HG03469 (cell line): ENCODE data around the gene PDE3B.

Experiments used
- ATAC-seq: cut with Tn5 transposase; IDR thresholded peaks from one replicate; pipeline ENCODE4 v1.9.1; 2021; ENCODE audit warnings: mild to moderate bottlenecking, moderate library complexity, moderate number of reproducible peaks; ENCODE audit not compliant: unreplicated experiment

The PDE3B gene

DNA sequence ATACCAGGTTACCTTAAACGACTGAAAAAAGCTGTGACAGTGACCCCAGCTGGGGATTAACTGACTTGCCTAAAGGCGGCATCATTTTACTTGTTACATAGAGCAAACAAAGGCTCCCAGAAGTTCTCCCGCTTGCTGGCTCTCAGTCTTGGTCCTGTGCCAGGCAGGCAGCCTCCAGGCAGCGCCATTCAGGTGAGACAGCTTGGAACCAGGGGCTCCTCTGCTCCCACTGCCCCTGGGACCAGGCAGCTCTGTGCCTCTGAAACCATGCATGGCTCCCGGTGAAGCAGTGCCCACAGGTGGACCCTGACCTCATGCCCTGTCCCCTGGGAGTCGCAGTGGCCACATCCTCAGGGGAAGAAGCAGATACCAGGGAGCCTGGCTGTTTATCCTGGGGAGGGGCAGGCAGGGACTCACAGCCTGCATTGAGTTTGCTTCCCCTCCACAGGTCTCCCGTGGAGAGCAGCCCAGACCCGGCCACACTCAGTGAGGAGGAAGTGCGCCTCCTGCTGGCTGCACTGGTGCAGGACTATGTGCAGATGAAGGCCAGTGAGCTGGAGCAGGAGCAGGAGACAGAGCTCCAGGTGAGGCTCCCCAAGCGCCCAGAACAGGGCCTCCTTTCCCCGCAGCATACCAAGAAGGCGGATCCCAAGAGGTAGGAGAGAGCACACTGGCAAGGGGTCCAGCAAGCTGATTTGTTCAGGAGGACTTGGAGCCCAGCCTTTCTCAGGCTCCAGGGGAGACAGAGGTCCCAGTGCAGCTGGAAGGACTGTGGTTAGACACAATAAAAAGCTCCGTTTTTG is 264.0 kb downstream of the PDE3B start:
- ATAC-seq, result peak; percentile 39

DNA sequence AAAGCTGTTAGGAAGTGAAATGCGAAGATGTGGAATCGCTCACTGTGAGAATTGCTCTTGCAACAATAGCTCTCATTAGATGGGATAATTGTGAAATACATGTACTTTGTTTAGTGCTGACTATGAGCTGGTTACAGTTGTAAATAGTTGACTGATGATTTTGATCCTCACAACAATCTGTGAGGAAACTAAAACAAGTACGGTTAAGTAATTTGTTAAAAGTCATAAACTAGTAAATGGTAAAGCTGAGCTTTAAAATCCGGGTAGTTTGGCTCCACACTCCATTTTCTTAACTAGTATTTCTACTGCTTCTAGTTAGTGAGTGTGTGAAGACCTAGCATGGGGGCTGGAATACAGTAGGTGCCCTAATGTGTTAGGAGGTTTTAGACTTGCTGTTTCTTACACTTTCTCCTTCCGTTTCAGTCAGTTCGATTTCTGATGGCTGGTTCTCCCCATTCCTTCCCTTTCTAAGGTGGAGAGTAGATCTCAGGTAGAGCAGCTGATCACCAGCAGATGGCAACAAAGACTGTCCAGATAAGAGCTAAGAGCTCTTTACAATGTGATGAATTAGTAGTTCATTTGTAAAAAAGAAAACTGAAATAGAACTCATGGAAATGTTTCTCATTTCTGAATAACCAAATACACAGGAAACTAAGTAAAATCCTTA is 264.7 kb downstream of the PDE3B start:
- ATAC-seq, result no peak

DNA sequence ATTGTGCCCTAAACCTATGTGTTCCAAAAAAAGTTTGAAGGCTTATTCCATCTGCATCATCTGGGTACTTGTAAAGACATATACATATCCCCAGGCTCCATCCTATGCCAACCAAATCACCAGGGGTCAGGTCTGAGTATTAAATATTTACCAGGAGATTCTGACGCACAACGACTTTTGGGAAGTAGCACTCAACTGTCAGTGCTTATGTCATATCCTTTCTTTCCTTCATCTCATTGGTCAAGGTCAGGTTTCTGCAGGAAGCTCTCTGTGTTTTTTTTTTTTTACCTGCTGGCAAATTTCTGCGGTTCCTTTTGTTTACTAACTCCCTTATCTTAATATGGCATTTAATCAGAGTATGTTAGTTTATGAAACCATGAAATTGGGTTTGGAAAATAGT is 270.9 kb downstream of the PDE3B start:
- ATAC-seq, result no peak

DNA sequence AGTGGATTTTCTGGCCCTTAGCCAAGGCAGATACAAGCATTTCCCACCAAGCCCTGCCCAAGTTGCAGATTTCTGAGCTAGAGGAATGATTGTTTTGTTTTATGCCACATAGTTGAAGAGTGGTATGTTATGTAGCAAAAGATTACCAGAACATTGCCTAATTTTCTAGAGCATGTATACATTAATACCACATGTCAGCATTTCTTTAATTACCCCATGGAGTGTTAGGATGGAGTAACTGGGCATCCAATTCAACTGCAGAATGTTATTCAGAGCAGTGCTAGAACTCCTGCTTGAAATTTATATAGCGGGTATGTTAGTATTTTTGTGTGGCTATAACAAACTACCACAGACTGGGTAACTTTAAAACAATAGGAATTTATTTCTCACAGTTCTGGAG is 272.8 kb downstream of the PDE3B start:
- no peak for ATAC-seq
